Ishikawa (cell line): ENCODE data around the gene GPR152.

Experiments used
- CEBPB ChIP-seq: IDR thresholded peaks from 2 replicates; pipeline ENCODE4 v1.6.1; 2012
- CREB1 ChIP-seq: IDR thresholded peaks from 2 replicates; pipeline ENCODE4 v1.6.1; 2012; ENCODE audit warnings: low read depth
- EGR1 ChIP-seq: IDR thresholded peaks from 2 replicates; pipeline ENCODE4 v1.6.1; 2012
- EP300 ChIP-seq: IDR thresholded peaks from 2 replicates; pipeline ENCODE4 v1.6.1; 2012; ENCODE audit warnings: borderline replicate concordance
- FOXM1 ChIP-seq: IDR thresholded peaks from 2 replicates; pipeline ENCODE4 v1.6.1; 2012; ENCODE audit warnings: low read depth, borderline replicate concordance
- NFIC ChIP-seq: IDR thresholded peaks from 2 replicates; pipeline ENCODE4 v1.6.1; 2012
- RAD21 ChIP-seq: IDR thresholded peaks from 2 replicates; pipeline ENCODE4 v1.6.1; 2012; ENCODE audit warnings: low read depth
- TAF1 ChIP-seq: IDR thresholded peaks from 2 replicates; pipeline ENCODE4 v1.6.1; 2012; ENCODE audit warnings: low read depth, mild to moderate bottlenecking
- TCF12 ChIP-seq: IDR thresholded peaks from 2 replicates; pipeline ENCODE4 v1.6.1; 2012; ENCODE audit warnings: low read depth
- TEAD4 ChIP-seq: IDR thresholded peaks from 2 replicates; pipeline ENCODE4 v1.6.1; 2012
- YY1 ChIP-seq: IDR thresholded peaks from 2 replicates; pipeline ENCODE4 v1.6.1; 2012; ENCODE audit warnings: low read depth
- ZBTB7A ChIP-seq: IDR thresholded peaks from 2 replicates; pipeline ENCODE4 v1.6.1; 2012; ENCODE audit warnings: low read depth
- TF ChIP-seq, protein P1 (sequence below): IDR thresholded peaks from 2 replicates; pipeline ENCODE4 v1.6.1; 2012; ENCODE audit warnings: low read depth, mild to moderate bottlenecking
- TF ChIP-seq, protein P2 (sequence below): IDR thresholded peaks from 2 replicates; pipeline ENCODE4 v1.6.1; 2012
- TF ChIP-seq, protein P3 (sequence below): IDR thresholded peaks from 2 replicates; pipeline ENCODE4 v1.6.1; 2012

GPR152 gene

DNA sequence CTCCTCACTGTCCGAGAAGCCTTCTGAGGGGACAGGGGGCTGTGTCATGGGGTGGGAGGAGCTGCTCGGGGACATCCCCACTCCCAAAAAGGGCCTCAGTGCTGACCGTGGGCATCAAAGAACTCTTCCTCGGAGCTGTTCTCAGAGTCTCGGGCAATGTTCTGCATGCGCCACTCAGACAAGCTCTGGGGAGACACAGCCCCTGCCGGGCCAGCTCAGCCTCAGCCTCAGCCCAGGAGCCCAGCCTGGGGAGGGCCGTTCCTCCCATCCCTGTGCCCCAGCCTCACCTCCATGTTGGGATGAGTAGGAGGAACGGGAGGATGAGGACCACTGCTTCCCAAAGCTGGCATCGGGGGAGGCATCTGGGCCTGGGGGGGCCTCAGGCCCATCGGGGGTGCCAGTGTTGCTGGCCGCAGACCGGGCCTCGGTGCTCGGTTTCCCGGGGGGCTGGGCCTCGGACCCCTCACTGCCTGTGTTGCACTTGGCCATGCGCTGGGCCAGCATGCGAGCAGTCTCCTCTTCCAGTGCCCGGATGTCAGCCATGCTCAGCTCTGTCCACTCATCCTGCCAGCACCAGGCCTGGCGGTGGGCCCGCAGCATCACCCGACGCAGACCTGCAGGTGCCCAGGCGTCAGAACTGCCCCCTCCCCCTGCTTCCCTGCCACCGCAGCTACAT, 47.4 kb upstream of the GPR152 start:
- TF ChIP-seq NFIC (no peak), TAF1 (no peak), ZBTB7A (no peak)

DNA sequence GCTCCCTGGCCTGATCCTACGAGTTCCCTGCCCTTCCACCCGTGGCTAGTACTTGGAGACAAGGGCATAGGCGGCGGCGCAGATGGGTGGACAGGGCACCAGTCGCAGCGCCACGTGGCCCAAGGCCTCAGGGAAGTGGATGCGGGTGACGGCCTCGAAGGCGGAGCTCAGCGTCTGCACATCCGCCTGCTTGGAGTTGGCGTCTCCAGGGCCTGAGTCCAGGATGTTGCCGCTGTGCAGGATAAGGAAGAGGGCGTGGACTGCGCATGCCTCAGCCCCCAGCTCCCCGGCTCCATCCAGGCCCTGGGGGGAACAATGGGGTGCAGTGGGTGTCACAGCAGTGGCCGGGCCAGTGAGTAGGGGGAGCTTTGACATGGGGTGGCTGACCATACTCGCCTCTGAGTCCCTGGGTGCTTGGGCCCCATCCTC, 46.0 kb upstream of the GPR152 start:
- TF ChIP-seq EP300: no peak
- no peak for TF ChIP-seq ZBTB7A
- TF ChIP-seq TEAD4: no peak
- TF ChIP-seq TAF1: no peak
- no peak for TF ChIP-seq RAD21
- TF ChIP-seq CREB1: no peak
- TF ChIP-seq, protein P1, sequence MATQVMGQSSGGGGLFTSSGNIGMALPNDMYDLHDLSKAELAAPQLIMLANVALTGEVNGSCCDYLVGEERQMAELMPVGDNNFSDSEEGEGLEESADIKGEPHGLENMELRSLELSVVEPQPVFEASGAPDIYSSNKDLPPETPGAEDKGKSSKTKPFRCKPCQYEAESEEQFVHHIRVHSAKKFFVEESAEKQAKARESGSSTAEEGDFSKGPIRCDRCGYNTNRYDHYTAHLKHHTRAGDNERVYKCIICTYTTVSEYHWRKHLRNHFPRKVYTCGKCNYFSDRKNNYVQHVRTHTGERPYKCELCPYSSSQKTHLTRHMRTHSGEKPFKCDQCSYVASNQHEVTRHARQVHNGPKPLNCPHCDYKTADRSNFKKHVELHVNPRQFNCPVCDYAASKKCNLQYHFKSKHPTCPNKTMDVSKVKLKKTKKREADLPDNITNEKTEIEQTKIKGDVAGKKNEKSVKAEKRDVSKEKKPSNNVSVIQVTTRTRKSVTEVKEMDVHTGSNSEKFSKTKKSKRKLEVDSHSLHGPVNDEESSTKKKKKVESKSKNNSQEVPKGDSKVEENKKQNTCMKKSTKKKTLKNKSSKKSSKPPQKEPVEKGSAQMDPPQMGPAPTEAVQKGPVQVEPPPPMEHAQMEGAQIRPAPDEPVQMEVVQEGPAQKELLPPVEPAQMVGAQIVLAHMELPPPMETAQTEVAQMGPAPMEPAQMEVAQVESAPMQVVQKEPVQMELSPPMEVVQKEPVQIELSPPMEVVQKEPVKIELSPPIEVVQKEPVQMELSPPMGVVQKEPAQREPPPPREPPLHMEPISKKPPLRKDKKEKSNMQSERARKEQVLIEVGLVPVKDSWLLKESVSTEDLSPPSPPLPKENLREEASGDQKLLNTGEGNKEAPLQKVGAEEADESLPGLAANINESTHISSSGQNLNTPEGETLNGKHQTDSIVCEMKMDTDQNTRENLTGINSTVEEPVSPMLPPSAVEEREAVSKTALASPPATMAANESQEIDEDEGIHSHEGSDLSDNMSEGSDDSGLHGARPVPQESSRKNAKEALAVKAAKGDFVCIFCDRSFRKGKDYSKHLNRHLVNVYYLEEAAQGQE: no peak
- TF ChIP-seq, protein P2, sequence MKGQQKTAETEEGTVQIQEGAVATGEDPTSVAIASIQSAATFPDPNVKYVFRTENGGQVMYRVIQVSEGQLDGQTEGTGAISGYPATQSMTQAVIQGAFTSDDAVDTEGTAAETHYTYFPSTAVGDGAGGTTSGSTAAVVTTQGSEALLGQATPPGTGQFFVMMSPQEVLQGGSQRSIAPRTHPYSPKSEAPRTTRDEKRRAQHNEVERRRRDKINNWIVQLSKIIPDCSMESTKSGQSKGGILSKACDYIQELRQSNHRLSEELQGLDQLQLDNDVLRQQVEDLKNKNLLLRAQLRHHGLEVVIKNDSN: no peak
- no peak for TF ChIP-seq EGR1

DNA sequence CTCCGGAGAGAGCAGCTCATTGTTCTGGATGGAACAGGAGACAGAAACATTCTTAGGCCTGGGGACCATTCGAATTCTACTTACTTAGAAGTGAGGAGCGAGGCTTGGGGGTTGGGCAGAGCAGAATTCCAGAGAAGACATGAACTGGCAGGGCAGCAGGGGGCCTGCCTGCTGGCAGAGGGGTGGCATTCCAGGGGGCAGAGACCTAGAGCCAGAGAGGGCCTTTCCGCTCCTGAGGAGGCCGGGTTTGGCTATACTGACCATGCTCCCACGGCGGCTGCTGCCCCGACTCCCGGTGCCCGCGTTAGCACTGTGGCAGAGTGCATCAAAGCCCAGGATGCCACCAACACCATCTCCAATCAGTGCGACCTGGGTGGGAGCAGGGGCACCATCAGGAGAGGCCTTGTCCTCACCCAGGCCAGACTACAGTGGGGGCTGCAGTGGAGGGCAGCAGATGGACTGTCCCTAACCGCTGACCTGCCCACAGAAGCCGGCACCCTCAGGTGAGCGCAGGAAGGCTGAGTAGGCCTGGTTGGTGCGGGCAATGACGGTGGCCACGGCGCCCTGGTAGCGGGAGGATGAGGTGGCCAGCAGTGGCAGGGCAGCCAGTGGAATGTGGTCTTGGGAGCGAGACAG, 45.2 kb upstream of the GPR152 start:
- no peak for TF ChIP-seq CREB1
- TF ChIP-seq EP300: no peak
- no peak for TF ChIP-seq TCF12
- no peak for TF ChIP-seq NFIC
- TF ChIP-seq, protein P1: no peak
- TF ChIP-seq EGR1: no peak
- no peak for TF ChIP-seq FOXM1
- no peak for TF ChIP-seq TAF1
- no peak for TF ChIP-seq CEBPB
- no peak for TF ChIP-seq RAD21
- TF ChIP-seq ZBTB7A: no peak
- TF ChIP-seq, protein P3, sequence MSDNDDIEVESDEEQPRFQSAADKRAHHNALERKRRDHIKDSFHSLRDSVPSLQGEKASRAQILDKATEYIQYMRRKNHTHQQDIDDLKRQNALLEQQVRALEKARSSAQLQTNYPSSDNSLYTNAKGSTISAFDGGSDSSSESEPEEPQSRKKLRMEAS: no peak
- no peak for TF ChIP-seq YY1
- no peak for TF ChIP-seq TEAD4

DNA sequence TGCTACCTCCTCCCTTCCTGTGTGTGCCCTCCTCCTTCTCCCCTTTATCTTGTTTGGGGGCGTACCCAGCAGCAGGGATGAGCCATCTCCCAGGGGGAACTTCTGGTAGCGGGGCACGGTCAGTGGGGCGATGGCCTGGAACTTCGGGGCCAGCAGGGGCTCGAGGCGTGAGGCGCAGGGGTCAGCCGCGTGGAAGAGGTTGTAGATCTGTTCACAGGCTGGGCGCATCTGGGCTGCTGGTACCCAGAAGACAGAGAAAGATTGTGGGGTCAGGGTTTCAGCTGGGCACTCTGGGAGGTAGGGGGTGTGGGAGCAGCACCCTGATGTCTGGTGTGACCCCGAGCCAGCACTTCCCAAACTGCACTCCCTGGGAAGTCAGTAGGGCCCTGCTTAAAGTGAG, 43.6 kb upstream of the GPR152 start:
- TF ChIP-seq NFIC: no peak
- TF ChIP-seq, protein P3: no peak

DNA sequence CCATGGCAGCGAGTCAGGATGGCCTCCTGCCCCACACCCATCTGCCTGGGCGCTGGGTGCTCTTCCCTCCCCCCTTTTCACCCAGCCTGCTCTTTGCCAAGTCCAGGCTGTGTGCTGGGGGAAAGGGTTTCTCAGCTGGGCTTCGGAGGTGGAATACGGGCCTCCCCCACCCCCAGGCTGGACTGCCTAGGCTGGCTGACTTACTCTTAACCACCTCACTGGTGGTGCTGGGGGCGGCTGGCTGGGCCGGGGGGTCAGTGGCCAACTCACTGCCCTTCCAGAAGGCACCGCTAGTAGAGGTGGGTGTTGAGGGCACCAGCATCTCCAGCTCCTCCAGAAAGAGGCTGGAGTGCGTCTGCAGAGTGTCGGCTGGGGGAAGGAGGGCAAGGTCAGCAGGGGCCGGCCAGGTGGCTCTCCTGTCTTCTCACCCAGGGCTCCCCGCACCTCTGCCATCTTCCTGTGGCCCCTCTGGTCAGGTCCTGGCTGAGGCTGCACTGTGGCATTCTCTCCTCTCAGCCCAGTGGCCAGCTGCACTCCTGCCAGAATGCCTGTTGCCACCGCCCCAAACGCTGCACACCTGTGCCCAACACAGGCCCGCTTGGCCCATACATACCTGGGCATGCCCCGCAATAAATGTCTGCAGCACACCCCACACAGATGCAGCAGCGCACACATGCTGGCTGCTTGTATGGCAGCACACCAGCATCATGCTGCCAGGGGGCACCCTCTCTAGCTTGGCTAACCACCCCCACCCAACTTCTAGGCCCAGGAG, 42.9 kb upstream of the GPR152 start:
- TF ChIP-seq CEBPB: no peak
- no peak for TF ChIP-seq RAD21
- TF ChIP-seq, protein P2: no peak
- TF ChIP-seq FOXM1: no peak
- TF ChIP-seq YY1: no peak
- no peak for TF ChIP-seq NFIC
- TF ChIP-seq, protein P1: no peak
- TF ChIP-seq CREB1: no peak
- no peak for TF ChIP-seq ZBTB7A
